K562 (cell line): Measurements from ENCODE around the gene KIAA0319L. TPM values are rescaled to one million over a fixed set of nuclear protein-coding genes. Genes with fewer than 3 reads are reported as not detected.
A peak's percentile ranks its signal among the peaks of the same experiment; 100 is the strongest.

Source experiments
- ATF7 ChIP-seq: fragments of 450-650 bp; IDR thresholded peaks from 2 replicates; pipeline ENCODE4 v1.7.1; 2014; ENCODE audit warnings: mild to moderate bottlenecking, moderate library complexity
- CBFB ChIP-seq: sonication (generic); formaldehyde crosslinking; IDR thresholded peaks from 2 replicates; pipeline ENCODE4 v1.4.0; 2020; ENCODE audit warnings: mild to moderate bottlenecking, missing genetic modification reagents
- CEBPG ChIP-seq, 3 experiments: fragments of 200-800 bp in 1 of 3; sonication (Bioruptor generic) in 1 of 3; sonication (generic) in 1 of 3; formaldehyde crosslinking in 1 of 3; IDR thresholded peaks in 2 of 3; conservative IDR thresholded peaks in 1 of 3; 2 replicates each; pipeline versions ENCODE4 v1.6.1 to v1.8.0; 2016 to 2022; ENCODE audit warnings: missing compliant biosample characterization in 2 of 3, missing genetic modification characterization in 2 of 3, mild to moderate bottlenecking in 1 of 3, missing genetic modification reagents in 1 of 3
- KDM1A ChIP-seq, 2 experiments: fragments of 450-650 bp; IDR thresholded peaks; 2 replicates each; pipeline ENCODE4 v1.6.1; 2016; ENCODE audit warnings: mild to moderate bottlenecking in 2 of 2
- RAD51 ChIP-seq: fragments of 450-650 bp; IDR thresholded peaks from 2 replicates; pipeline ENCODE4 v1.7.1; 2016; ENCODE audit warnings: low read depth, mild to moderate bottlenecking, borderline replicate concordance
- SIX5 ChIP-seq, 2 experiments: IDR thresholded peaks; 2 replicates each; pipeline ENCODE4 v1.6.1; 2011; ENCODE audit warnings: low read length in 2 of 2, borderline replicate concordance in 1 of 2, low read depth in 1 of 2, mild to moderate bottlenecking in 1 of 2, moderate library complexity in 1 of 2; ENCODE audit not compliant: insufficient read depth in 1 of 2
- SRSF3 ChIP-seq: fragments of 200-400 bp; formaldehyde crosslinking; IDR thresholded peaks from 2 replicates; pipeline ENCODE4 v1.6.1; 2016; ENCODE audit warnings: mild to moderate bottlenecking, low read length, moderate library complexity; ENCODE audit not compliant: insufficient read depth
- TAF1 ChIP-seq: IDR thresholded peaks from 2 replicates; pipeline ENCODE4 v1.6.1; 2011; ENCODE audit warnings: mild to moderate bottlenecking, low read length, moderate library complexity; ENCODE audit not compliant: insufficient read depth, control insufficient read depth, severe bottlenecking; ENCODE audit errors: extremely low read depth
- ZKSCAN8 ChIP-seq: fragments of 200-800 bp; sonication (Bioruptor generic); IDR thresholded peaks from 2 replicates; pipeline ENCODE4 v1.6.1; 2016; ENCODE audit warnings: missing genetic modification characterization, missing compliant biosample characterization
- polyA plus RNA-seq, 8 experiments: library from polyadenylated mRNA; depleted of rRNA in 4 of 8; stranded (reverse) in 5 of 8; unstranded in 3 of 8; fragments of >200 nt; fragmentation: Nextera tagmentation in 2 of 8; fragmentation: Illumina TruSeq in 1 of 8; extraction: Ambion mirVana in 2 of 8; extraction: Trizol in 1 of 8; gene quantifications; 2 replicates each; pipeline versions ENCODE4 v1.2.1 to v1.2.3, GENCODE V29; 2011 to 2014; ENCODE audit warnings: inconsistent platforms in 1 of 8, missing spikeins in 1 of 8
- total RNA-seq, 7 experiments: library from RNA; depleted of rRNA in 6 of 7; stranded (reverse); fragments of >200 nt in 6 of 7; fragmentation: Illumina TruSeq in 2 of 7; extraction: Trizol in 2 of 7; gene quantifications; 2 replicates each; pipeline versions ENCODE4 v1.2.1 to v1.2.3, GENCODE V29; 2011 to 2021; ENCODE audit warnings: low replicate concordance in 1 of 7

KIAA0319L gene
- total and polyA plus RNA-seq, 9 of the 15 experiments (the other 6 are each of a cell fraction or from before 2014, with no cell fraction given) = 2.4 to 51.7 (median 27.4) TPM

DNA sequence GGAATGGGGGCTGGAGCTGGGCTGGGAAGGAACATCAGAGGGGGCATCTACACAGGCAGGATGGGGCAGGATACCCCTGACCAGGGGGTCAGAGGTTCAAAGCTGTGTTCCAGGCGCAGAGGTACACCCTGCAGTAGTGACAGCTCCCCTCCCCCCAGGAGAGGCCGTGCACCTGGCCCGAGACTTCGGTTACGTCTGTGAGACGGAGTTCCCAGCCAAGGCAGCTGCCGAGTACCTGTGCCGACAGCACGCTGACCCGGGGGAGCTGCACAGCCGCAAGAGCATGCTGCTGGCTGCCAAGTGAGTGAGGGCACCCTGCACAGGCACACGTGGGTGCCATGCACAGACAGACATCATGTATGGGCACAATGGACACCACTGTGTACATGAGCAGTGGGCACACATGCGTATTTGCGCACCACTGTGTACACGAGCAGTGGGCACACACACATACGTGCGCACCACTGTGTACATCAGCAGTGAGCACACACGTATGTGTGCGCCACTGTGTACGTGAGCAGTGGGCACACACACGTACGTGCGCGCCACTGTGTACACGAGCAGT is 33.4 kb upstream of the KIAA0319L start (continued):
- TF ChIP-seq SIX5 (IDR thresholded peaks at IDR 0.05; ENCODE audit: borderline replicate concordance in 1 of 2, insufficient read depth in 1 of 2, low read depth in 1 of 2, low read length in 2 of 2) (no peak), RAD51 (no peak), ZKSCAN8 (CRISPR knock-in tag) (no peak), TAF1 (no peak), CEBPG (CRISPR knock-in tag; IDR thresholded peaks at IDR 0.05) (no peak), CEBPG (tag; conservative IDR thresholded peaks at IDR 0.05 in 1 of 2, IDR thresholded peaks at IDR 0.05 in 1 of 2) (no peak), SRSF3 (no peak), CBFB (CRISPR knock-in tag) (0 out of 2 replicates have a peak, but pooled peaks have one; percentile 45), ATF7 (no peak), KDM1A (IDR thresholded peaks at IDR 0.05) (peak in 1 of 2 experiments; percentile 50; a peak in 1 of 4 replicates)
